Activated CD8-positive, alpha-beta memory T cell treated with anti-CD3 and anti-CD28 coated beads, Interleukin-2, amount 50 U/mL, for 1 hour (primary cell): ENCODE results near the gene SDK1.
"Not testable (repeated sequence)": the region's sequence is repeated elsewhere in the genome, so short reads cannot be mapped to it uniquely, and the experiment has no call there.

Experiments
- DNase-seq: peaks from one replicate; pipeline ENCODE4 v3.0.0-alpha.2; 2020; ENCODE audit errors: extremely low read depth

Gene SDK1

DNA sequence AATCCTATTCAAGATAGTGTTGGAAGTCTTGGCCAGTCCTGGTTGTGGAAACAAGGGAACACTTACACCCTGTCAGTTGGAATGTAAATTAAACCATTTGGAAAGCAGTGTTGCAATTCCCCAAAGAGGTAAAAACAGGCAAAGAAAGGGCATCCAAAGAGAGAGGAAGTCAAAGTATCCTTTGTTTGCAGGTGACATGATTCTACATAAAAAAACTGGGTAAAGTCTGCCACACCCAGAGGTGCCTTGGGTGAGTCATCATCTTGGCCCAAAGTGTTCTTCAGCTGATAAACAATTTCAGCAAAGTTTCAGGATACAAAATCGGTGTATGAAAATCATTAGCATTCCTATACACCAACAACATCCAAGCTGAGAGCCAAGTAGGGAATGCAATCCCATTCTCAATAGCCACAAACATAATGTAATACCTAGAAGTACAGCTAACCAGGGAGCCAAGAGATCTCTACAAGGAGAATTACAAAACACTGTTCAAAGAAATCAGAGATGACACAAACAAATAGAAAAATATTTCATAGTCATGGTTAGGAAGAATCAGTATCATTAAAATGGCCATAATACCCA, 278.7 kb downstream of the SDK1 start:
- no peak for DNase-seq

DNA sequence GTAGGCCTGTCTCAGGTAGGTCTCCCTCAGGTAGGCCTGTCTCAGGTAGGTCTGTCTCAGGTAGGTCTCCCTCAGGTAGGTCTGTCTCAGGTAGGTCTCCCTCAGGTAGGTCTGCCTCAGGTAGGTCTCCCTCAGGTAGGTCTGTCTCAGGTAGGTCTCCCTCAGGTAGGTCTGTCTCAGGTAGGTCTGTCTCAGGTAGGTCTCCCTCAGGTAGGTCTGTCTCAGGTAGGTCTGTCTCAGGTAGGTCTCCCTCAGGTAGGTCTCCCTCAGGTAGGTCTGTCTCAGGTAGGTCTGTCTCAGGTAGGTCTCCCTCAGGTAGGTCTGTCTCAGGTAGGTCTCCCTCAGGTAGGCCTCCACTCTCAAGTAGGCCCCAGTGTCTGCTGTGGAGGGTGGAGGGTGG, 281.1 kb downstream of the SDK1 start:
- not testable (repeated sequence) for DNase-seq

GRCh38 chr7:3585826-3586225, 284.8 kb downstream of the SDK1 start:
- no peak for DNase-seq

GRCh38 chr7:3588341-3588740, 287.3 kb downstream of the SDK1 start:
- DNase-seq: no peak

DNA sequence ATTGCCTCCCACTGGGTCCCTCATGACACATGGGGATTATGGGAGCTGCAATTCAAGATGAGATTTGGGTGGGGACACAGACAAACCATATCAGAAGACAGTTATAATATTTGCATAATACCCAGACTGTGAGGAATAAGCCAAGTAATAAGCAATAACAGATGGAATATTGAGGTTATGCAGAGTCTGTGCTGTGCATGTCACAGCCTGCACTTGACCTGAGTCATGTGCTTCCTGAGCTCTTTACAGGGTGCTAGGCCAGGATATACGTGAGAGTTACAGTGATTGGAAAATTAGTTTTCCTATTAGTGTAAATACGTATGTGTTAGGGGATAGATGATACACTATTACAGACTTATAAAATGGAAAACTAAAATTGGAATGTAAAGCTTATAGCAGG, 288.7 kb downstream of the SDK1 start:
- no peak for DNase-seq

DNA sequence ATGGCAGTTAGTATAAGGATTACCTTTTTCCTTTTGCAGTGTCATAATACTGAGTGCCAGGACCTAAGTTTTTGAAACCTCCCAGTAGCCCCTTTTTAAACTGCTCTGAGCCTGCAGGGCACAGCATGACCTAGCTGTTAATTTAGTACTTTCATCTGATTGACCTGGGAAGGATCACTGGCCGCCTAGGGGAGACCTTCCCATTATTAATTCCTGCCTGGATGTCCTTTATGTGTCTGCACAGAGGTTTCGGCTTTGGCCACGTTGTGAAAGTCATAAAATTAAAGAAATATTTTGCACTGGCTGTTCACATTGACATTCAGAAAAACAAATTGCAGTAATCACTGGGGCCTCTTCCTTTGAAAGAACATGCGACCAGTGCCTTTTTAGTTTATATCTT, 290.2 kb downstream of the SDK1 start:
- DNase-seq: no peak

GRCh38 chr7:3591944-3592343, 290.9 kb downstream of the SDK1 start:
- no peak for DNase-seq

DNA sequence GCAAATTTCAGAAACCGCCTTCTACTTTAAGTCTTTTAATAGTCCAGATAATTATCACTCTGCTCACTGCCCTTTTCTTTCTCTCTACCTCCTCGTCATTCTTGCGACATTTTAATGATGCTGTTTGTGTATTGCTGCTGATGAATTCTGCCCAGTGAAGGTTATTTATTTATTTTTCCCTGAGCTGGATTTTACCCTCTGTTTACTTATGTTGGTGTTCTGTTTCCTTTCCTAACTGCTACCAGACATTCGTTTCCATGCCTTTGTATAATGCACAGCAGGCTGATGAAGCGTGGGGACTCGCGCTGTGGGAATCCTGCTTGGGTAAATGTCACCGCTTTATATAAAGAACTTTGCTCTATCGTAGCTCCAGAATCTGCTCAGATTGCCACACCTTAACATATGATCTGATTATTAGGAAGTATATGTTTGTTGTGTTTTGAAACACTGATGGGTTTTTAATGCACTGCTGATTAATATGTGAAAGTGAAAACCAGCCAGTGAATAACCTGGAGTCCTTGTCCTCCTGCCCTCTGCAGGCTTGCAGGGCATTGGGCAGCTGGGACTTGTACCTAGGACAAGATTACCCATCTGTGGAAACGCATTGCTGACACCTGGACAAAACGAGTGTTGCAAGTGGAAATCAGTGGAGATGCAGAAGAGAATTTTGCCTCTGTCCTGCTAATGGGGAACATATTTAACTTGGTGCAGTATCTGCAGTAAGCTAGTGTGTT, 291.5 kb downstream of the SDK1 start:
- DNase-seq: no peak

DNA sequence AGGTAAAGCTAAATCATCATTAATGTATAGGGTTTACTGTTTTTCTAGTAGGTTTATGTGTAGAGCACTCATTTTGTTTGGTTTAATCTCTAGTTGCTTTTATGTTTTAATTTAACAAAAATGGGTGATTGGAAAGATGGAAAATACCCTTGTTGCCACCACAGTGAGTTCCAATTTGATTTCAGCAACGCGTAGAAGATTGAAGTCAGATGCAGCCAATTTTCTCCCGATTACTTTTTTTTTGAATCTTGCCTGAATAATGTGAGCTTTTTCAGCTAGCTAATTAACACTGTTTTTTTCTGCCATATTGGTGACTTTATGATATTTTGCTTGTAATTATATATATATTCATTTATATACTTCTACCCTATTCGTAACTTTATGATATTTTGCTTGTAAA, 293.8 kb downstream of the SDK1 start:
- no peak for DNase-seq

DNA sequence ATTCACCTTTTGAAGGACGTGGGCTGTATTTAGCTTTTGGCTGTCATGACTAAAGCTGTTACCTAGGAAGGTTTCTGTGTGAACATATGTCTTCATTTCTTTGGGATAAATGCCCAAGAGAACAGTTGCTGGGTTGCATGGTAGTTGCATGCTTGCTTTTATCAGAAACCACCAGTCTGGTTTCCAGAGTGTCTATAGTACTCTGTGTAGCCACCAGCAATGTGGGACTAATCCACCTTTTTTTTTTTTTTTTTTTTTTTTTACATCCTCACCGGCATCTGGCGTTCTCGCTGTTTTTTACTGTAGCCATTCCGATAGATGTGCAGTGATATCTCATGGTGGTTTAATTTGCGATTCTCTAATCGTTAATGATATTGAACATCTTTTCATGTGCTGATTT, 297.8 kb downstream of the SDK1 start:
- DNase-seq: no peak

GRCh38 chr7:3605222-3605621, 304.2 kb downstream of the SDK1 start:
- no peak for DNase-seq

DNA sequence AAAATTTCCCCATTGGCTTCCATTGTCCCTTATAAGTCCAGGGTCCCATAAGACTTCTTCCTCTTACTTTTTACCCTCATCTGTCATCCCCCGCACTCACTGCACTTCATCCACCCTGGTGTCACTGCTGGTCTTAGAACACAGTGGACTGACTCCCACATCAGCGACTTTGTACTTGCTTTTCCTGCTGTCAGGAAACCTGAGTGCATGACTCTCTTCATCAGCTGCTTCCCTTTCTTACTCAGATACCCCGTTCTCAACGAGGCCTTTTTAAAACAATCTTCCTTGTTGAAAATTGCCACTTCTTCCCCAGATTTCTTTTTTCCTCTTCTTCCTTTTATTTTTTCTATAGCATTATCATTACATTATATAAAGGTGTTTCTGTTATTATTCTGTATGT, 305.4 kb downstream of the SDK1 start:
- DNase-seq: no peak

DNA sequence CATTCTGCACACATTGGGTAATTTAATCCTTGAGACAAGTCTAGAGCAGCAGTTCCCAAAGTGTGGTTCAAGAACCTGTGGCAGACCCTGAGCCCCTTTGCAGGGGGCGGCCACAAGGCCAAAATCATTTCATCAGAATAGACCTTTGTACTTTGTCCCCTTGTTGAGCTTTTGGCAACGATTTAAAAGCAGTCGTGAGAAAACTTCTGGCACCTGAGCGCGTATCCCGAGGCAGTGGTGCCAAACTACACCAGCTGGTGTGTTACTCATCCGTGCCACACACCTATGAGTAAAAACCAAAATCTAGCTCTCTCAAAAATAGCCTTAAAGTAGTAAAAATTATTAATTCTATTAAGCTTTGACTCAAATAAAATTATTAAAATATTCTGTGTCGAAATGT, 306.8 kb downstream of the SDK1 start:
- DNase-seq: no peak

GRCh38 chr7:3616306-3616705, 315.3 kb downstream of the SDK1 start:
- DNase-seq: no peak

DNA sequence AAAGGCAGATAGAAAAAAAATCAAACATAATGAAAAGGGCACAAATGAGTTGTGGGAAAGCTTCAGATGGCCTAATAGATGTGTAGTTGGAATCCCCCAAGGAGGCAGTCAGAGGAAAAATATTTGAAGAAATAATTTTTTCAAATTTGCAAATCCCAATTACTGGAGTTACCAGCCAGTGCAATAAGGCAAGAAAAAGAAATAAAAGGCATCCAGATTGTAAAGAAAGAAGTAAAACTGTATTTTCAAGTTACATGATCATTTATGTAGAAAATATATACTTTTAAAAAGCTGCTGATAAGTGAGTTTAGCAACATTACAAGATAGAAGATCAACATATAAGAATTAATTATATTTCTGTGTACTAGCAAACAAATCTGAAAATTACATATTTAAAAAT, 329.0 kb downstream of the SDK1 start:
- DNase-seq: no peak

GRCh38 chr7:3634396-3634795, 333.3 kb downstream of the SDK1 start:
- no peak for DNase-seq

- no peak for DNase-seq
Observed at GRCh38 chr7:3636131-3636860, 335.2 kb downstream of the SDK1 start.

DNA sequence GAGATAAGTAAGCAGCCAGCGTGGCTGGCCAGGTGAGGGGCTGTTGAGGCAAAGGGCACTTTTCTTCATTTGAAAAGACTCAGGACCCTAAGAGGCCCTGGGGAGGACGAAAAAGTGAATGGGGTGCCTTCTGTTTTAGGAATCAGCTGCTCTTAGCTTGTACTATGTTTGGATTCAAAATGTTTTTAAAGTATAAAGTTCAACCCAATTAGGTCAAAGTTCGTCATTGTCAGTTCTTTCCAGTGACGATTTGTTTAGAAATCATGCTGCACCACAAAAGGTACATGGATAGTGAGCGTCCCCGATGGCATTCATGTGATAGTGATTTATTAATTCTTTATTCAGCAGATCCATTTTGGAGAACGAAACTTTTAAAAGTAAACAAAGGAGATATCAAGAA, 338.2 kb downstream of the SDK1 start:
- no peak for DNase-seq

DNA sequence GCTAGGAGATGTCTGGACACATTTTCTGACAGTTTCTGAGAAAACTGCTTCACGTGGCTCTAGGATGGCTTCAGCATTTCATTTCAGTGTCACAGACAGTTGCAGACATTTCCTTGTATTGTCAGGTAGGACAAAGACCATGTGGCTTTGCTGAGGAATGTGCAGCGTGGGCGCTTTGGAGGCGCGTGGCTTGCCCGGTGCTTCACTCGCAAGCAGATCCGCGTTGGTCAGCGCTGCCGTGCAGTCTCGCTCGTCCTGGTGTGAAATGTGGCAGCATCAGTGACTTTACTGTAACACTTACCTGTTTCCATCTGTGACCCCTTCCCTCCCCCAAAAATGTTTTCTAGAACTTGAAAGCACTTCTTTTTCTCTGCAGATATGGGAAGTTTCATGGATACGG, 340.5 kb downstream of the SDK1 start:
- no peak for DNase-seq

- DNase-seq: no peak
Observed at GRCh38 chr7:3643091-3643490, 342.0 kb downstream of the SDK1 start.

GRCh38 chr7:3648276-3648675, 347.2 kb downstream of the SDK1 start:
- DNase-seq: no peak

- DNase-seq: no peak
Observed at GRCh38 chr7:3649250-3649649, 348.2 kb downstream of the SDK1 start.
